ENCODE data around the gene CDC16.

DNA sequence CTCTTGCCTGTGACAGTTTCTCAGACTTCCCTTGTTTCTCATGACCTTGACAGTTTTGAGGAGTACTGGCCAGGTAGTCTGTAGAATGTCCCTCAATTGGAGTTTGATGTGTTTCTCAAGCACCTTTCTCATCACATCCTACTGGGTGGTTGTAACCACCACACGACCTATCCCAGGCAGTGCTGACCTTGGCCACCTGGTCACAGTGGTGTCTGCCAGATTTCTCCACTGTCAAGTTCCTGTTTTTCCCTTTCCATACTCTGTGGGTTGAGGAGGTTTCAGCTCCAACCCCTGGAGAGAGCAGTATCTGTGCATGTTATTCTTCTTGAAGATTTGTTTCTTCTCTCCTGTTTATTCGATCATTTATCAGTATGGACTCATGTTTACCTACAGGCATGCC is 38.3 kb downstream of the CDC16 start:
- TF ChIP-seq POLR2AphosphoS5 (IDR thresholded peaks at IDR 0.05; ENCODE audit: low read depth, low read length) (no peak), POLR2A (IDR thresholded peaks at IDR 0.05; ENCODE audit: low read depth, low read length) (no peak)

Measured in GM12892 (cell line).